Natural killer cell (primary cell): ENCODE measurements around the gene PTK7. TPM values are rescaled to one million over a fixed set of nuclear protein-coding genes. Genes with fewer than 3 reads are reported as not detected.
A peak's percentile ranks its signal among the peaks of the same experiment; 100 is the strongest.

Experiments
- ATAC-seq, 3 donors: fragments of 150-1000 bp in 2 of 3; fragments of 200-7000 bp in 1 of 3; cut with Tn5 transposase; 1 replicate in 1 of 3; 2 replicates in 2 of 3; pipeline ENCODE4 v1.10.0; 2021; ENCODE audit warnings: mild to moderate bottlenecking in 2 of 3, moderate library complexity in 2 of 3
- DNase-seq, 2 donors: peaks; one replicate each; pipeline versions ENCODE4 v3.0.0 to v3.0.0-alpha.2; 2013 to 2021; ENCODE audit warnings: mixed read lengths in 1 of 2
- H3K27ac ChIP-seq: one replicate; pipeline ENCODE4 v1.5.1; 2013; ENCODE audit warnings: mild to moderate bottlenecking, low read length
- H3K27me3 ChIP-seq: one replicate; pipeline ENCODE4 v1.6.1; 2013; ENCODE audit warnings: low read length; ENCODE audit not compliant: control insufficient read depth, insufficient read depth
- H3K36me3 ChIP-seq: one replicate; pipeline ENCODE4 v1.6.1; 2013; ENCODE audit warnings: low read length; ENCODE audit not compliant: control insufficient read depth, insufficient read depth
- H3K4me1 ChIP-seq: one replicate; pipeline ENCODE4 v1.6.1; 2013; ENCODE audit warnings: low read length; ENCODE audit not compliant: control insufficient read depth, insufficient read depth
- H3K4me3 ChIP-seq: one replicate; pipeline ENCODE4 v1.5.1; 2013; ENCODE audit warnings: low read length
- H3K9me3 ChIP-seq: one replicate; pipeline ENCODE4 v1.6.1; 2013; ENCODE audit warnings: low read length; ENCODE audit not compliant: control insufficient read depth, insufficient read depth
- H3K27ac Mint-ChIP-seq, 2 donors: one replicate each; pipeline ENCODE4 v1.8.0; 2022; ENCODE audit warnings: mild to moderate bottlenecking in 2 of 2, mixed read lengths in 2 of 2, moderate library complexity in 1 of 2
- H3K27me3 Mint-ChIP-seq, 2 donors: one replicate each; pipeline ENCODE4 v1.8.0; 2022; ENCODE audit warnings: low read depth in 2 of 2, mixed read lengths in 2 of 2
- H3K36me3 Mint-ChIP-seq: one replicate; pipeline ENCODE4 v1.8.0; 2022; ENCODE audit warnings: mixed read lengths
- H3K4me1 Mint-ChIP-seq, 2 donors: one replicate each; pipeline ENCODE4 v1.8.0; 2022; ENCODE audit warnings: mixed read lengths in 2 of 2
- H3K4me3 Mint-ChIP-seq: one replicate; pipeline ENCODE4 v1.8.0; 2022; ENCODE audit warnings: mild to moderate bottlenecking, moderate library complexity, mixed read lengths
- H3K9me3 Mint-ChIP-seq, 2 donors: one replicate each; pipeline ENCODE4 v1.8.0; 2022; ENCODE audit warnings: mixed read lengths in 2 of 2
- WGBS: methylation state at CpG from one replicate; pipeline ENCODE4 v1.1.7; 2013; ENCODE audit warnings: missing lambda C conversion rate; ENCODE audit not compliant: insufficient coverage; 5-methylcytosine and 5-hydroxymethylcytosine counted together
- intact Hi-C: fragments of 100-400 bp; cut with micrococcal nuclease; formaldehyde crosslinking; loops from one replicate; pipeline ENCODE4 v1.14.2; 2022
- total RNA-seq, 4 donors: library from RNA; stranded (reverse); fragments of 120-200 nt in 1 of 4; gene quantifications; one replicate each; pipeline versions ENCODE4 v1.2.3 to v1.2.4, GENCODE V29; 2013 to 2022
- TF ChIP-seq, protein P1 (sequence below): fragments of 200-600 bp; IDR thresholded peaks from one replicate; pipeline ENCODE4 v1.8.0; 2022; ENCODE audit warnings: antibody characterized with exemption

PTK7 gene
- total RNA-seq, 3 donors from 2014 or later (not counting 1 experiment from before 2014, with no cell fraction given) = 1.7 to 5.6 (median 2.8) TPM

DNA sequence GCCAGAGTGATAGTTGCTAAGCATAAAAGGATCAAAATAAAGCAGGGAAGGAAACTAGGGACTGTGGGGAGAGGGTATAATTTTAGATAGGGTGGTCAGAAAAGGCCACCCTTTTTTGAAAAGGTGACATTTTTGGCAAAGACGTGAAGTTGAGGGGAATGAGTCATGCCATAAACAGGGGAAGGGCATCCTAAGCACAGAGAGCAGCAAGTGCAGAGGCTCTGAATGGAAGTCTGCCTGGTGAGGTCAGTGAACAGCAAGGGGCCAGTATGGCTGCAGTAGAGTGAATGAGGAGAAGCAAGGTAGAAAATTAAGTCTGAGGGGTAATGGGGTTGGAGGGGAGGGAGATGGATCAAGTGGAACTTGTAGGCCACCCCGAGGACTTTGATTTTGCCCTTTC, 14.3 kb upstream of the PTK7 start:
- peak overlapping the region in 1 of 2 donors; percentile 98 for H3K27ac Mint-ChIP-seq
- H3K9me3 ChIP-seq = no peaks in the 10 kb centered on the region
- intact Hi-C loops = no loop called here
- H3K4me3 Mint-ChIP-seq = peak overlapping the region; percentile 37
- peaks cover 20% of the 10 kb centered on the region for H3K4me1 ChIP-seq
- H3K4me1 Mint-ChIP-seq = peaks cover 19 to 33% of the 10 kb centered on the region in 2 donors
- peaks cover 19% of the 10 kb centered on the region for H3K36me3 ChIP-seq
- ATAC-seq (no peak), DNase-seq (no peak)
- no peaks in the 10 kb centered on the region for H3K9me3 Mint-ChIP-seq
- H3K27me3 Mint-ChIP-seq = no peaks in the 10 kb centered on the region
- H3K27ac ChIP-seq = no peak overlapping the region
- no peak overlapping the region for H3K4me3 ChIP-seq
- TF ChIP-seq, protein P1, sequence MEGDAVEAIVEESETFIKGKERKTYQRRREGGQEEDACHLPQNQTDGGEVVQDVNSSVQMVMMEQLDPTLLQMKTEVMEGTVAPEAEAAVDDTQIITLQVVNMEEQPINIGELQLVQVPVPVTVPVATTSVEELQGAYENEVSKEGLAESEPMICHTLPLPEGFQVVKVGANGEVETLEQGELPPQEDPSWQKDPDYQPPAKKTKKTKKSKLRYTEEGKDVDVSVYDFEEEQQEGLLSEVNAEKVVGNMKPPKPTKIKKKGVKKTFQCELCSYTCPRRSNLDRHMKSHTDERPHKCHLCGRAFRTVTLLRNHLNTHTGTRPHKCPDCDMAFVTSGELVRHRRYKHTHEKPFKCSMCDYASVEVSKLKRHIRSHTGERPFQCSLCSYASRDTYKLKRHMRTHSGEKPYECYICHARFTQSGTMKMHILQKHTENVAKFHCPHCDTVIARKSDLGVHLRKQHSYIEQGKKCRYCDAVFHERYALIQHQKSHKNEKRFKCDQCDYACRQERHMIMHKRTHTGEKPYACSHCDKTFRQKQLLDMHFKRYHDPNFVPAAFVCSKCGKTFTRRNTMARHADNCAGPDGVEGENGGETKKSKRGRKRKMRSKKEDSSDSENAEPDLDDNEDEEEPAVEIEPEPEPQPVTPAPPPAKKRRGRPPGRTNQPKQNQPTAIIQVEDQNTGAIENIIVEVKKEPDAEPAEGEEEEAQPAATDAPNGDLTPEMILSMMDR = no peak
- no peaks in the 10 kb centered on the region for H3K36me3 Mint-ChIP-seq
- WGBS = 79% methylated on average over 2 of the region's 2 CpGs
- no peaks in the 10 kb centered on the region for H3K27me3 ChIP-seq

GRCh38 chr6:43062818-43063217, 13.3 kb upstream of the PTK7 start:
- Histone ChIP-seq H3K9me3 (no peaks in the 10 kb centered on the region), H3K4me1 (peaks cover 20% of the 10 kb centered on the region), H3K4me3 (no peak overlapping the region), H3K27ac (no peak overlapping the region), H3K36me3 (peaks cover 16% of the 10 kb centered on the region), H3K27me3 (no peaks in the 10 kb centered on the region)
- no peaks in the 10 kb centered on the region for H3K9me3 Mint-ChIP-seq
- H3K36me3 Mint-ChIP-seq = no peaks in the 10 kb centered on the region
- H3K27ac Mint-ChIP-seq = no peak overlapping the region
- DNase-seq (no peak), ATAC-seq (no peak)
- intact Hi-C loops = no loop called here
- WGBS = 93% methylated on average over 12 of the region's 12 CpGs
- H3K4me3 Mint-ChIP-seq = no peak overlapping the region
- TF ChIP-seq, protein P1 = no peak
- H3K27me3 Mint-ChIP-seq = no peaks in the 10 kb centered on the region
- peaks cover 17 to 33% of the 10 kb centered on the region in 2 donors for H3K4me1 Mint-ChIP-seq

DNA sequence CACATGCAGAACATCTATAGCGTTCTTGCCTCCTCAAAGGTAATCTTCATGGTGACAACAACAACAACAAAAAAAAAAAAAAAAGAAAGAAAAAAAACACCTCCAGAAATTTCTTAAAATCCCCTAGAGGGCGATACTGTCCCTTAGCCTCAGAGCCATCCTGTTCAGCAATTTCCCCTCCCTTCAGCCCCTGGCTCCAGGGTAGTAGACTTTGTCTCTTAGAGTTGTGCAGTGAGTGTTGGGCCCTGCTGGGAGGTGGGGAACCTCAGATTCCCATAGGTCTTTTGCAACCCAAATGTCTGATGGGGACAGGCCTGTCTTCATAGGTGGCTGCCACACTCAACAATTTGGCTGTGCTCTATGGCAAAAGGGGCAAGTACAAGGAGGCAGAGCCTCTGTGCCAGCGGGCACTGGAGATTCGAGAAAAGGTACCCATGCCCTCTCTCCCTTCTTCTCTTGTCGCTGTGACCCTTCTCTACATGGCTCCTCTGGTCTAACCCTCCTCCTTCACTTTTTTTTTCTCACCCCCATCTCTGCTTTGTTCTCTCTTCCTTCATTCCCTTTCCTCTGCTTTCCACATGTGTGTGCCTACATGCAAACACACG, 6.0 kb upstream of the PTK7 start:
- 78% methylated on average over 5 of the region's 6 CpGs for WGBS
- ATAC-seq (peak in 2 of 3 donors; percentile 57 to 68), DNase-seq (peak in 1 of 2 donors; percentile 69)
- Histone ChIP-seq H3K9me3 (no peaks in the 10 kb centered on the region), H3K4me3 (no peak overlapping the region), H3K36me3 (peaks cover 19% of the 10 kb centered on the region), H3K27ac (no peak overlapping the region), H3K4me1 (no peaks in the 10 kb centered on the region), H3K27me3 (peaks cover 2% of the 10 kb centered on the region)
- Mint-ChIP-seq H3K27ac (no peak overlapping the region), H3K27me3 (no peaks in the 10 kb centered on the region), H3K9me3 (no peaks in the 10 kb centered on the region), H3K36me3 (peaks cover 11% of the 10 kb centered on the region), H3K4me3 (no peak overlapping the region), H3K4me1 (no peaks in the 10 kb centered on the region)
- intact Hi-C loops = no loop called here
- TF ChIP-seq, protein P1 = peak; percentile 38
